GM12865 (cell line): ENCODE results near the gene URM1.

Source experiments
- DNase-seq: peaks from one replicate; pipeline ENCODE4 v3.0.0; 2010; ENCODE audit warnings: low read depth
- H3K4me3 ChIP-seq: 2 replicates; pipeline ENCODE4 v1.5.1; 2011; ENCODE audit warnings: mild to moderate bottlenecking, low read depth, low read length, control low read depth
- TF ChIP-seq, protein P1 (sequence below): IDR thresholded peaks from 2 replicates; pipeline ENCODE4 v1.5.1; 2011; ENCODE audit warnings: low read length, control low read depth, low read depth, inconsistent platforms; ENCODE audit not compliant: insufficient read depth; ENCODE audit errors: missing control alignments

URM1 gene

DNA sequence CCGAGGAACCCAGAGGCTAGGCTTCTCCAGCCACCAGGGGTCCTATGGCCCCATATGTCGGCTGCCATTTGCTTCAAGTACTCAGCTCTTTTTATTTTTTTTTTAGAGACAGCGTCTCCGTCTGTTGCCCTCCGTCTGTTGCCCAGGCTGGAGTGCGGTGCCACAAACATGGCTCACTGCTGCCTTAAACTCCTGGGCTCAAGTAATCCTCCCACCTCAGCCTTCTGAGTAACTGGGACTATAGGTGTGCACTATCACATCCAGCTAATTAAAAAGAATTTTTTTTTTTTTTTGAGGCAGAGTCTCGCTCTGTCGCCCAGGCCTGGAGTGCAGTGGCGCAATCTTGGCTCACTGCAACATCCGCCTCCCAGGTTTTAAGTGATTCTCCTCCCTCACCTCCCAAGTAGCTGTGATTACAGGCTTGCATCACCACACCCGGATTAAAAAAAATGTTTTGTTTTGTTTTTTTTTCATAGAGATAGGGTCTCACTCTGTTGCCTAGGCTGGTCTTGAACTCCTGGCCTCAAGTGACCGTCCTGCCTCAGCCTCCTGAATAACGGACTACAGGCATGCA, 58.4 kb downstream of the URM1 start:
- TF ChIP-seq, protein P1, sequence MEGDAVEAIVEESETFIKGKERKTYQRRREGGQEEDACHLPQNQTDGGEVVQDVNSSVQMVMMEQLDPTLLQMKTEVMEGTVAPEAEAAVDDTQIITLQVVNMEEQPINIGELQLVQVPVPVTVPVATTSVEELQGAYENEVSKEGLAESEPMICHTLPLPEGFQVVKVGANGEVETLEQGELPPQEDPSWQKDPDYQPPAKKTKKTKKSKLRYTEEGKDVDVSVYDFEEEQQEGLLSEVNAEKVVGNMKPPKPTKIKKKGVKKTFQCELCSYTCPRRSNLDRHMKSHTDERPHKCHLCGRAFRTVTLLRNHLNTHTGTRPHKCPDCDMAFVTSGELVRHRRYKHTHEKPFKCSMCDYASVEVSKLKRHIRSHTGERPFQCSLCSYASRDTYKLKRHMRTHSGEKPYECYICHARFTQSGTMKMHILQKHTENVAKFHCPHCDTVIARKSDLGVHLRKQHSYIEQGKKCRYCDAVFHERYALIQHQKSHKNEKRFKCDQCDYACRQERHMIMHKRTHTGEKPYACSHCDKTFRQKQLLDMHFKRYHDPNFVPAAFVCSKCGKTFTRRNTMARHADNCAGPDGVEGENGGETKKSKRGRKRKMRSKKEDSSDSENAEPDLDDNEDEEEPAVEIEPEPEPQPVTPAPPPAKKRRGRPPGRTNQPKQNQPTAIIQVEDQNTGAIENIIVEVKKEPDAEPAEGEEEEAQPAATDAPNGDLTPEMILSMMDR = no peak
- H3K4me3 ChIP-seq = no peak overlapping the region
- no peak for DNase-seq

DNA sequence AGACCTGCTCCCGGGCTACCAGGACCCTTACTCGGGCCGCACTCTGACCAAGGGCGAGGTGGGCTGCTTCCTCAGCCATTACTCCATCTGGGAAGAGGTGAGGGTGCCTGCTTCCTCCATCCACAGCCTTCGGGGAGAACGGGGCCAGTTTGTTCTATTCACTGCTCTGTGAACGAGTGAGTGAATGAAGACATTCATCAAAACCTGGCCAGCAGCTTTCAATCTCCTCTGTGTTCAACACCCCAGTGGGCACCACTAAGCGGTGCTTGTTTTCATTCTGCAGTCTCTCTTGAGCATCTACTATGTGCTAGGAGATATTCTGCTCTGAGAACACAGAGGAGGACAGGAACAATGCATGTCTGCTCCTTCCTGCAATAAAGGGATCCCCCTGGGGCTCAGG, 60.0 kb downstream of the URM1 start:
- DNase-seq = no peak
- TF ChIP-seq, protein P1 = no peak
- no peak overlapping the region for H3K4me3 ChIP-seq

DNA sequence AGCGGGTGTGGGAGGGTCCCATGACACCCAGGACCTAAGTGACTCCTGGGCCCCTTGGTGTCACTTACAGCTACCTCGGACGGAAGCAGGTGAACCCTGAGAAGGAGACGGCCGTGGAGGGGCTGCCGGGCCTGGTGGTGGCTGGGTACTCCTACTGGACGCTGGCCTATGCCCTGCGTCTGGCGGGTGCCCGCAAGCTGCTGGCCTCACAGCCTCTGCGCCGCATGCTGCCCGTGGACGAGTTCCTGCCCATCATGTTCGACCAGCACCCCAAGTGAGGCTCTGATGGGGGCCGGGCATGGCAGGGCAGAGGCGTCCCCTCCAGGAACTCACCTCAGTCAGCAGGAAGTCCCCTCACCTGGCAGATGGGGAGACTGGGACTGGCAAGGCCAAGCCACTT, 63.2 kb downstream of the URM1 start:
- H3K4me3 ChIP-seq = no peak overlapping the region
- DNase-seq = no peak
- TF ChIP-seq, protein P1 = no peak

DNA sequence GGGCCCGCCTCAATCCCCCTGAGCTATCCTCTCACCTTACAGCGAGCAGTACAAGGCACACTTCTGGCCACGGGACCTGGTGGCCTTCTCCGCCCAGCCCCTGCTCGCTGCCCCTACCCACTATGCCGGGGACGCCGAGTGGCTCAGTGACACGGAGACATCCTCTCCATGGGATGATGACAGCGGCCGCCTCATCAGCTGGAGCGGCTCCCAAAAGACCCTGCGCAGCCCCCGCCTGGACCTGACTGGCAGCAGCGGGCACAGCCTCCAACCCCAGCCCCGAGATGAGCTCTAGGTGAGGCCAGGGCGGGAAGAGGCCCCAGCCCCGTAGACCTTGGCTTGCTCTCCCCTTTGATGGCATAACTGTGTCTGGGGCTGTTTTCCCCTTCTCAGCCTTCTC, 64.4 kb downstream of the URM1 start:
- no peak for DNase-seq
- no peak overlapping the region for H3K4me3 ChIP-seq
- TF ChIP-seq, protein P1 = no peak

DNA sequence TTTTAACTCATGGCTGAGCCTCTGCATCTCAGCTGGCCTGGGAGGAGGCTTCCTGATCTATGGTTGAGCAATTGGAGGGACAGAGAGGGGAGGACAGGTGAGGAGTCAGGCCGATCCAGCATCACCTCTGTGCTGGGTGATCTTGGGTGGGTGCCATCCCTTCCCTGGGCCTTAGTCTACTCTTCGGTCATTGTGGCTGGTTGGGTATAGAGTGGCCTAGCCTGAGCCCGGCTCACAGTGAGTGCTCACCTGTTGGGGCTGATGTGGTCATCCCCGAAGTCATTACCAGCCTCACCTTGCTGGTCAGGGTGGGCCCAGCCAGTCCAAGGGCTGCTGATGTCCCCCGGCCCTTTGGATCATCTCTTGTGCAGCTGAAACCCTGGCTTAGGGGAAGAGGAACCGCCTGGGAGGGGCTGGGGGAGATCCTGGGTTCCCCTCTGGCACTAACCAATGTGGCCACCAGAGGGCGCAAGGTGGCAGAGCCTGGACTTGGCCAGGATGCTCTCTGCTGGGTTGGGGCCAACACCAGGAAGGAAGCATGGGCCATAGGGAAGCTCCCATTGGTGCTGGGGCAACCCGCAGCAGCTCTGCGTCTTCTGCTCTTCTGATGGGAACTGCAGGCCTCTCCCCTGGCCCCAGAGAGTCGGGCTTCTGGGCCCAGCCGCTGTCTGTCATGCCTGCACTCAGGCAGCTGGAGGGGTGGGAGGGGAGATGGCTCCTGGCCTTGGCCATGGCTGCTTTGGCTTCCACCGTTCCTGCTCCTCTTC, 67.4 kb downstream of the URM1 start:
- H3K4me3 ChIP-seq = no peak overlapping the region

DNA sequence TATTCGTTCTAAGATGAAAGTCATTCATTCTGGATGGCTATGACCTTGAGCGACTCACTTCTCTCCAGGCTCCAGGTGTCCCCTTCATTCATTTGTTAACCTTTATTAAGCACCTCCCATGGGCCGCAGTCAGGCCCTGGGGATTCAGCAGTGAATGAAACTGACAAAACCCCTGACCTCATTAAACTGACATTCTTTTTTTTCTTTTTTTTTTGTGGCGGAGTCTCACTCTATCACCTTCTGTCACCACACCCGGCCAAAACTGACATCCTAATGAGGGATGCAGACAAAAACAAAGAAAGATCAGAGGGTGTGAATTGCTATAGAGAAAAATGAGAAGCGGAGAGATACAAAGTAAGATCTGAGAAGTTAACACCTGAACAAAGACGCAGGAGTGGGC, 68.1 kb downstream of the URM1 start:
- DNase-seq = no peak
- TF ChIP-seq, protein P1 = no peak

More for the DNA sequence above, 67.4 kb downstream of the URM1 start:
- TF ChIP-seq, protein P1 = peak; percentile 97
- peak; percentile 77 for DNase-seq

More for the DNA sequence above, 68.1 kb downstream of the URM1 start:
- no peak overlapping the region for H3K4me3 ChIP-seq
